IPS-NIHi7 (cell line): ENCODE measurements around the gene GSN.

Experiments
- DNase-seq: peaks from one replicate; pipeline ENCODE4 v3.0.0; 2012; ENCODE audit warnings: mixed read lengths; ENCODE audit errors: extremely low spot score

Gene GSN

DNA sequence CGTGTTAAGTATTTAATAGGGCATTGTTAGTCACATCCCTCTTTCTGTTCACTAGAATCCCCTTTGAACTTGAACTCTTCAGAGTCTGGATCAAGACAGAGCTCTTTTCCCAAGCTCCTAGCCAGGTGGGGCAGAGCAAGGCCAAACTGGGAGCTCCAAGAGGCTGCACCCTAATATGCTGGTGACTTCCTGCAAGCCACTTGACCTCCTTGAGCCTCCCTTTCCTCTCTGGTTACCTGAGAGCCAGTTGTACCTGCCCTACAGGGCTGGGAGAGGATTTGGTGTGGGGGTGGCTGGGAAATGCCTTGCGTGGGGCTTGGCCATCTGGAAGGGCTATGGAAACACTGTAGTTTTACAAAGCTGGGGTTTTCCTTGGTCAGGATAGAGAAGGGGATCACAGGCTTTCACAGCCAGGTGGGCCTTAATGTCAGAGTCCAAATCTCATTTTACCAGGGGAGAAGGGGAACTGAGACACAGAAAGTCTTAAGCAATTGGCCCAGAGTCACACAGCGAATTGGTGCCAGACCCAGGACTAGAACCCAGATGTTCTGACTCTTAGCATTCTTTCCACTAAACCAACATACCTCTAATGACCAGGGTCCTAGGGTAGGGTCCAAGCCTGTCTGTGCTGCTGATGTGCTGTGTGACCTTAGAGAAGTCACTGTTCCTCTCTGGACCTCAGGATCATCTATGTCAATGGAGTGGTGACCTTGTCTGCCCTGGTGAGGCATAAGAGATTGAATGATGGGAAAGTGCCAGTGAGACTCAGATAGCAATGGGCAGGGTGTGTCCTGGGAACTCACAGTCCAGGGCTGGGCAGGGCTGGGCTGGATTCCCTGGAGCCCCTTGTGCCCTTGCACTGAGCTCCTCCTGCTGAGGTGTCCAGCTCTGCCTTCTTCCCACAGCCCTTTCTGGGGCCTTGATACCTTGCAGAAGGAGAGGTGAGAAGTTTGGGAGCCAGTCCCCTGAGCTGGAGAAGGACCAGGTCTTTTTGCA is 35.8 kb downstream of the GSN start:
- no peak for DNase-seq

DNA sequence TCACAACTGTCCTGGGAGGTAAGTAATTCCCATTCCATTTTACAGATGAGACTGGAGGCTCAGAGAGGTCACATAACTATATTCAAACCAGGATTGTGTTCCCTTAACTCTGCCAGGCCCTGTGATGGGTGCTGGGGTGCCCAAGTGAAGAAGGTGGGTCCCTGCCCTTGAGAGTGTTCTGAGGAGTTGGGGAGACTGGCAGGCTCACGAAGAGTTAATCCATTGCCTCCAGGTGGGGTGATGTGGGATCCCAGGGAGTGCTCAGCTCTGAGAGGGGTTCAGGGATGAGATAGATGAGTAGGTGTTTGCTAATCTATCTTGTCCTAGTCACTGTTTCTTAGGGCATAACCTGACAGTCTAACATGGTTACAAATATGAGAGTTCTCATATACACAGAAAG is 36.7 kb downstream of the GSN start:
- no peak for DNase-seq

- DNase-seq, result no peak
These were observed 37.5 kb downstream of the GSN start for GRCh38 chr9:121305269-121305994.

DNA sequence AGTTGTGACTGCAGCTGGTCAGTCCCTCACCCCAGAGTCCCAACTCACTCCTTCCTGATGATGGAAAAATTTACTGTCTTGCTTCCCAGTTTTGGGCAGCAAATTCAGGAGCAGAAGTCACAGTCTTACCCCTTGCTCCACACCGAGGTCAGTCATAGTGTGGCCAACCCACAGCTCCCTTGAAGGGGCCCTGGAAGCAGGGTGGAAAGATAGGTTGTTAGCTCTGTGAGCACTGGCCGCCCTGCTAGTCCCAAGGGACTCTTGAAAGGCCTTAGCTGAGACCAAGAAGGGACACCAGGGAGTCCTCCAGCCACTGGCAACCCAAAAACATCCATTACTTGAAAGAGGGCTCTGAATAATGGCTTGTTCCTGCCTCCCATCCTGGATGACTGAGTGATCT is 40.0 kb downstream of the GSN start:
- DNase-seq, result no peak

- DNase-seq, result no peak
These were observed 40.8 kb downstream of the GSN start for GRCh38 chr9:121308765-121309164.

DNA sequence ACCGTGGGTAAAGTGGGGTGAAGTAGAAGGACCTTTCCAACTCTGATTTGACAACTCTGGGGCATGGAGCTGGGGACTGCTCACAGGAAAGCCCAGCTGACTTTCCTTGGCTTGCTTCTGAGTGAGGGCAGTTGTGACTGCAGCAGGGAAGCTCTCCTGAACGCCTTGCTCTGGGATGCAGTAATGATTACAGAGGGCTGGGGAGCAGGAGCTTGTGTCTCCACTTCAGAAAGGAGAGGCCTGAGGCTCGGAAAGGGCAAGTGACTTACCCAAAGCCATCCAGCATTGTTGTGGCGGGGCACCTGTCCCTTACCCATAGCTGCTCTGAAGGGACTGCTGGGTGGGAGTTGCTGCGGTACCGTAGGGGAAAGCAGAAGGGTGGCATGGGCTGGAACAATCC is 41.2 kb downstream of the GSN start:
- DNase-seq, result no peak

DNA sequence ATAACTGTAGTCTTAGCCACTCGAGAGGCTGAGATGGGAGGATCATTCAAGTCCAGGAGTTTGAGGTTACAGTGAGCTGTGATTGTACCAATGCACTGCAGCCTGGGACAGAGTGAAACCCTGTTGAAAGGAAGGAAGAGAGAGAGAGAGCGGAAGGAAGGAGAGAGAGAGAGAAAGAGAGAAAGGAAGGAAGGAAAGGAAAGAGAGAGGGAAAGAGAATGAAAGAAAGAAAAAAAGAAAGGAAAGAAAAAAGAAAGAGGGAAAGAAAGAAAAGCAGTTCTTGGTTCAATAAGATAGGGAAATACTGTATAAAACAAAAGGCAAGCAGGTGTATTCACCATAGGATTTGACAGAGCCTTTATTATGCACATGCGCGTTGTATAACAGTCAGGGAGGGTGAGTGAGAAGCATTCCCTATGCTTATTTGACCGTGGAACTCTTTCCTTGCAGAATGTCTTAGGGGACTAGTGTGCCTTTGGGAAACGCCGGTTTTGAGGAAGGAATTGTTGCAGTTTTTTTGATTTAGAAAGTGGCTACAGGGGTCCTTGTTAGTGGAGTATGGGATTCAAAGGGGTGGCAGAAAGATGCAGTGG is 42.0 kb downstream of the GSN start:
- DNase-seq, result no peak

DNA sequence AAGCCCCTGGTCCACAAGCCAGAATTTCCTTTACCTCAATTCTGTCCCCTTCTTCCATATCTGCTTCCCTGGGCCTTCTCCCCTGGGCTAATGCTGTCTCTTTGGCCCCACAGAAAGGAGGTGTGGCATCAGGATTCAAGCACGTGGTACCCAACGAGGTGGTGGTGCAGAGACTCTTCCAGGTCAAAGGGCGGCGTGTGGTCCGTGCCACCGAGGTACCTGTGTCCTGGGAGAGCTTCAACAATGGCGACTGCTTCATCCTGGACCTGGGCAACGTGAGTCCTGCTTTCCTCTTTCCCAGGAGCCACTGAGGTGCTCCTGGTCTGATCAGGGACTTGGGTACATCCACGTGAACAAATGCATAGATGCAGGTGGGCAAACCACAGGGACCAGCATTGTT is 42.6 kb downstream of the GSN start:
- no peak for DNase-seq

DNA sequence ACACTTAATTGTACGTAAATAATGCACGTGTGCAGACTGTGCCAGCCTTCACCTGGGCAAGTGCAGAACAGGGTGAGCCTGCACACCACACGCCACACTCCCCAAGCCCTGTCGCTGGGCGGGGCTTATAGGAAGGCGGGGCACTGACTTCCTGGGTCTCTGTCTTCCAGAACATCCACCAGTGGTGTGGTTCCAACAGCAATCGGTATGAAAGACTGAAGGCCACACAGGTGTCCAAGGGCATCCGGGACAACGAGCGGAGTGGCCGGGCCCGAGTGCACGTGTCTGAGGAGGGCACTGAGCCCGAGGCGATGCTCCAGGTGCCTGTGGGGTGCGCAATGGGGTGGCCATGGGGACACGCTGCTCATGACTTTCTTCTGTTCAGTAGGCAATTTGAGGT is 44.2 kb downstream of the GSN start:
- no peak for DNase-seq

- DNase-seq, result no peak
These were observed 45.6 kb downstream of the GSN start for GRCh38 chr9:121313458-121314152.

DNA sequence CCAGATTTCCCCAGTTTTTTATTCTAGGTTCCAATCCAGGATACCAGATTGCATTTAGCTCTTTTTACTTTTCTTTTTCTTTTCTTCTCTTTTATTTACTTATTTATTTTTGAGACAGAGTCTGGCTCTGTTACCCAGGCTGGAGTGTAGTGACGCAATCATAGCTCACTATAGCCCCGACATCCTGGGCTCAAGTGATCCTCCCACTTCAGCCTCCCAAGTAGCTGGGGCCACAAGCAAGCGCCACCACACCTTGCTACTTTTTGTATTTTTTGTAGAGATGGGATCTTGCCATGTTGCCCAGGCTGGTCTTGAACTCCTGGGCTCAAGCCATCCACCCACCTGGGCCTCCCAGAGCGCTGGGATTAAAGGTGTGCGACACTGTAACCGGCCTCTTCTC is 48.4 kb downstream of the GSN start:
- DNase-seq, result no peak

GRCh38 chr9:121316852-121317373 is 49.0 kb downstream of the GSN start:
- DNase-seq, result no peak

- DNase-seq, result no peak
These were observed 50.0 kb downstream of the GSN start for GRCh38 chr9:121317737-121318630.

DNA sequence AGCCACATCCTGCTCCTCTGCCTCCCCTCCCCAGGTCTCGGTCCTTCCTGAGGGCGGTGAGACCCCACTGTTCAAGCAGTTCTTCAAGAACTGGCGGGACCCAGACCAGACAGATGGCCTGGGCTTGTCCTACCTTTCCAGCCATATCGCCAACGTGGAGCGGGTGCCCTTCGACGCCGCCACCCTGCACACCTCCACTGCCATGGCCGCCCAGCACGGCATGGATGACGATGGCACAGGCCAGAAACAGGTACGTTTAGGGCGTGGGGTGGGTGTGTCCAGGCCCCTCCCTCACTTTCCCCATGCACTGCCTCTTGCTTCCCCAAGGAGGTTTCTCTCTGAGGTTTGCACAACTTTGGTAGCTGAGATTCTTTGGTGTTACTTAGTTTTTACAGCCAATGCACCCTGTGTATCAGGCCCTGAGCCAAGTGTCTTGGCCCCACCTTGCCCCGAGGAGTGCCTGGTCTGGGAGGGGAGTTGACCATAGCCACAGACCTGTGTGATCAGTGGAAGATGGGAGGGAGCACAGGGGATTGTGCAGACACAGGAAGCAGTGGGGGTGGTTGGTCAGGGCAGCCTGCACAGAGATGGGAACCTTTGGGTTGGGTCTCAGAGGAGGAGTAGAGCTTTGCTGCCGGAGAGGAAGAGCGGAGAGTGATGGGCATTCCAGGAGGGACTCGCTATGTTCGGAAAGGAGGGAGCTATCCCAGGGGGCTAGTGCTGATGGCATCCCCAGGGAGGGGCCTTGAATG is 50.8 kb downstream of the GSN start:
- no peak for DNase-seq

DNA sequence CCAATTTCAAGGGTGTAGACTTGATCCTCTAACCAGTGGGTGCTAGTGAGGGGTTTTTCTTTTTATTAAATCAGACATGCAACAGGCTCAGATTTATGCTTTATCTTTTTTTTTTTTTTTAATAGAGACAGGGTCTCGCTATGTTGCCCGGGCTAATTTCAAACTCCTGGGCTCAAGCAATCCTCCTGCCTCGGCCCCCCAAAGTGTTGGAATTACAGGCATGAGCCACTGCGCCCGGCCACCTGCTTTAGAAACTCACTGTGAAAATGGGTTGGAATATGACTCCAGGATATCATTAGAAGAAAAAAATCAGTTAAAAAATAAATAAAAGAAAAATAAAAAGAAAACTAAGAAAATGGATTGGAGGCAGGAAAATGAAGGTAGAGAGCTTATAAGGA is 51.4 kb downstream of the GSN start:
- no peak for DNase-seq

GRCh38 chr9:121321016-121321503 is 53.1 kb downstream of the GSN start:
- no peak for DNase-seq

GRCh38 chr9:121322037-121322736 is 54.2 kb downstream of the GSN start:
- DNase-seq, result no peak

DNA sequence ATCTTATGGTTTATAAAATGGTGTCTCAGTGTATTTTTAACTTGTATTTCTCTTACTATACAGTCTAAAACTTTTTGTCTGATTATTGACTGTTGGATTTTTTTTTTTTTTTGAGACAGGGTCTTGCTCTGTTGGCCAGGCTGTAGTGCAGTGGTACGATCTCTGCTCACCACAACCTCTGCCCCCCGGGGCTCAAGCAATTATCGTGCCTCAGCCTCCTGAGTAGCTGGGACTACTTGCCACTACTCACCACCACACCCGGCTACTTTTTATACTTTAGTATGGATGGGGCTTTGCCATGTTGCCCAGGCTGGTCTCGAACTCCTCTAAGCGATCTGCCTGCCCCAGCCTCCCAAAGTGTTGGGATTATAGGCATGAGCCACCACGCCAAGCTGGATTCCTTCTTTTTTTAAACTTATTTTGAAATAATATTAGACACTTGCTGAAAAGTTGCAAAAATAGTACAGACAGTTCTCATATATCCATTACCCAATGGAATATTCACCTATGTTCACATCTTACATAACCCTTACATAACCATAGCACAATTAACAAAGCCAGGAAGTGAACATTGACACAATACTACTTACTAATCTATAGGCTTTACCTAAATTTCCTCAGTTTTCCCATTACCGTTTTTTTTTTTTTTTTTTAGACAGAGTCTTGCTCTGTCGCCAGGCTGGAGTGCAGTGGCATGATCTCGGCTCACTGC is 54.9 kb downstream of the GSN start:
- DNase-seq, result no peak
